Fibroblast of peridontal ligament (primary cell): ENCODE results near the gene SP110.
"Not testable (repeated sequence)": the region's sequence is repeated elsewhere in the genome, so short reads cannot be mapped to it uniquely, and the experiment has no call there.

Source experiments
- DNase-seq: peaks from one replicate; pipeline ENCODE4 v3.0.0-alpha.2; 2010; ENCODE audit errors: extremely low read depth

SP110 gene

DNA sequence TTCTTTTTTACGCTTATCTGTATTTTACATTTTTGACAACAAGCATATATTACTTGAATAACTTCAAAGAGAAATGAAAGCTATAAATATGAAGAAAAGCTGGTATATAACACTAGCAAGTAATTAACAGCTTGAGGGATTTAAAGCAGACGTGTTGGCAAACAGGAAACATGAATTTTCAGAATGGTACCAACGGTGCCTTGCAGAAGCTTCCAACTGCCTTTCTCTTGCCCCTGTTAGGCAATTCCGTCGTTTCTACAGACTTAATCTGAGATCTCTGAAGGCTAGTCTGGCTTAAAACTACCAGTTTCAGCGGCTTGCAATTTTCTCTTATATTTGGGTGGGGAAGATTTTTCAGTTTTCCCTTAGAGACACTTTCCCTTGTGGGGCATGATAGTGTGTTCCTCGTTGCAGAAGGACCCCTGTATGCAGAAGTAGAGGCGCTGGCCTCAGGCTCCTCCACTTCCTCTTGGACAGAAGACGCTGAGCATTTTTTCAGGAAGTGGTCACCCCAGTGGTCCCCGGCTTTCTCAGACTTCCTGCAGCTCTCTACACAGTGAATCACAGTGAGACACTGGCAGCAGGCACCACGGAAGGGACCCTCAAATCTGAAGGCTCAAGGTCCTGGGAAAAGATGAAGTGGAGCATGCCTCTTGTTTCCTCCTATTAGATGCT lies 94.9 kb downstream of the SP110 start:
- no peak for DNase-seq

DNA sequence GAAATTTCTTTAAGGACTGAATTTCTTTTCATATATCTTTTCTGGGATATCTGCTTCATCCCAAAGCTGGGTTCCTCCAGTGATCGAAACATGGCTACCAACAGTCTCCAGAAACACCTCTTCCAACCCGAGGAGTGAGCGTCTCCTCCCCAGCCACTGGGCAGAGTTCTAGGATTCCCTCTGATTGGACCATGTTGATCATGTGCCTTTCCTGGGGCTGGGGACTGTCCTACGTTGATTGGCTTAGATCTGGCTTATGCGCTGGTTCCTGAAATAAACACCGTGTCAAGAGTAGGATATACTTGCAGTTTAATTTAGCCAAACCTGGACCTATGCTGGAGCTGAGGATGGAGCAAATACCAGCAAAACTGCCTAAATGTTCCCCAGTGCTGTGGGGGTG lies 95.5 kb downstream of the SP110 start:
- DNase-seq: no peak

- DNase-seq: not testable (repeated sequence)
These were observed 99.4 kb downstream of the SP110 start for GRCh38 chr2:230120376-230120775.

GRCh38 chr2:230119827-230120226 lies 100.0 kb downstream of the SP110 start:
- not testable (repeated sequence) for DNase-seq
